Progenitor cell of endocrine pancreas (in vitro differentiated cells): ENCODE measurements around the gene DIAPH2. TPM values are rescaled to one million over a fixed set of nuclear protein-coding genes. Genes with fewer than 3 reads are reported as not detected.

Source experiments
- DNase-seq: peaks from one replicate; pipeline ENCODE4 v3.0.0; 2021; ENCODE audit warnings: low spot score; ENCODE audit not compliant: unreplicated experiment
- H3K27ac Mint-ChIP-seq: 2 replicates; pipeline ENCODE4 v1.8.0; 2021; ENCODE audit warnings: mild to moderate bottlenecking, moderate library complexity, mixed read lengths
- H3K27me3 Mint-ChIP-seq: 2 replicates; pipeline ENCODE4 v1.8.0; 2021; ENCODE audit warnings: mixed read lengths
- H3K36me3 Mint-ChIP-seq: 2 replicates; pipeline ENCODE4 v1.8.0; 2022; ENCODE audit warnings: mixed read lengths; ENCODE audit not compliant: insufficient read depth
- H3K4me1 Mint-ChIP-seq: 2 replicates; pipeline ENCODE4 v1.8.0; 2021; ENCODE audit warnings: low read depth, mixed read lengths
- H3K4me3 Mint-ChIP-seq: 2 replicates; pipeline ENCODE4 v1.8.0; 2021; ENCODE audit warnings: low read depth, mild to moderate bottlenecking, moderate library complexity, mixed read lengths
- H3K9me3 Mint-ChIP-seq: 2 replicates; pipeline ENCODE4 v1.8.0; 2021; ENCODE audit warnings: low read depth, mixed read lengths
- total RNA-seq: library from RNA; stranded (reverse); gene quantifications from 2 replicates; pipeline ENCODE4 v1.2.1, GENCODE V29; 2021
- TF ChIP-seq, protein P1 (sequence below): fragments of 200-600 bp; sonication (generic); IDR thresholded peaks from one replicate; pipeline ENCODE4 v1.5.0; 2021; ENCODE audit warnings: antibody characterized with exemption, mild to moderate bottlenecking; ENCODE audit not compliant: unreplicated experiment

Gene DIAPH2
- total RNA-seq, 1 donor from 2014 or later, result 29.7 TPM

DNA sequence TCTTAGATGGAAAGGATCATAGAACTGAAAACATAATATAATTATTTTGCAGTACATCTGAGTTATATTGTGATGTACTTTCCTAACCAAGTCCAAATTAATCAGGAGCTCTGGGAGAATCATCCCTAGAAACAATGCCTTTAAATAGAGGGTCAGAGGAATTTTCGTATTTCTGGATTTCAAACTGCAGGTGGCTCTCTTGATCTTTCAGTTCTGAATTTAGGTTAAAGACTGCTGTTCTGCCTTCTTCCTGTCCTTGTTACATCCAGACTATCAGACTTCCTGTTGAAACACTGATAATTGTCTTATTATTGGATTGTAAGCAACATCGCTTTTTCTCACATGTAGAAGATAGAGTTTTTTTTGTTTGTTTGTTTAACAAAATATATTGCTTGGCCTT, 341.8 kb downstream of the DIAPH2 start:
- H3K27ac Mint-ChIP-seq, result peak overlapping the region; percentile 73
- peaks cover 14% of the 10 kb centered on the region for H3K9me3 Mint-ChIP-seq
- peaks cover 10% of the 10 kb centered on the region for H3K4me1 Mint-ChIP-seq
- peaks cover 9% of the 10 kb centered on the region for H3K36me3 Mint-ChIP-seq
- H3K27me3 Mint-ChIP-seq, result no peaks in the 10 kb centered on the region
- TF ChIP-seq, protein P1, sequence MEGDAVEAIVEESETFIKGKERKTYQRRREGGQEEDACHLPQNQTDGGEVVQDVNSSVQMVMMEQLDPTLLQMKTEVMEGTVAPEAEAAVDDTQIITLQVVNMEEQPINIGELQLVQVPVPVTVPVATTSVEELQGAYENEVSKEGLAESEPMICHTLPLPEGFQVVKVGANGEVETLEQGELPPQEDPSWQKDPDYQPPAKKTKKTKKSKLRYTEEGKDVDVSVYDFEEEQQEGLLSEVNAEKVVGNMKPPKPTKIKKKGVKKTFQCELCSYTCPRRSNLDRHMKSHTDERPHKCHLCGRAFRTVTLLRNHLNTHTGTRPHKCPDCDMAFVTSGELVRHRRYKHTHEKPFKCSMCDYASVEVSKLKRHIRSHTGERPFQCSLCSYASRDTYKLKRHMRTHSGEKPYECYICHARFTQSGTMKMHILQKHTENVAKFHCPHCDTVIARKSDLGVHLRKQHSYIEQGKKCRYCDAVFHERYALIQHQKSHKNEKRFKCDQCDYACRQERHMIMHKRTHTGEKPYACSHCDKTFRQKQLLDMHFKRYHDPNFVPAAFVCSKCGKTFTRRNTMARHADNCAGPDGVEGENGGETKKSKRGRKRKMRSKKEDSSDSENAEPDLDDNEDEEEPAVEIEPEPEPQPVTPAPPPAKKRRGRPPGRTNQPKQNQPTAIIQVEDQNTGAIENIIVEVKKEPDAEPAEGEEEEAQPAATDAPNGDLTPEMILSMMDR, result peak; percentile 45
- H3K4me3 Mint-ChIP-seq, result no peak overlapping the region
- DNase-seq, result no peak

DNA sequence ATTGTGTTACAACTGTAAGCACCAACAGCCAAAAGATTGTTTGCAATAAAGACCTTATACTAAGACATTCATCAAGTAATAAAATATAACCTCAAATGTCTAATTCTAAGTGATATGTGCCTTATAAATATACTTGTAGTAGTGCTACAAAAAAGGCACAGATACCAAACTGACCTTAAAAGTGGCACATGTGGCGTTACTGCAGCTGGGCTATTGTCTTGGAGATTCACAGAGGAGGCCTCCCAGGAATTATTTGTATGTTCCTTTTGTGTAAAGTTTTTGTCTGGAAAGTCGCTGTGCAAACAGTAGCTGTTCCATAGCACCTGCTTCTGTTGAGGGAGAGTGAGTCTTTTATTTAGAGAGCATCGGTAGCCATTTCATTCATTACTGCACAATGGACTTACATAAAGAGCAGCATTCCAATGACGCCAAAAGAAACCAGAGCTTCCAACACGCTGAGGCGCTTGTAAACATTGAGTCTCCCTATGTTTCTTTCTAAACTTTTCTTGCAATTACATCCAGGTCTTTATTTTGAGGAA, 342.8 kb downstream of the DIAPH2 start:
- H3K27ac Mint-ChIP-seq, result peak overlapping the region; percentile 78
- DNase-seq, result no peak
- H3K4me3 Mint-ChIP-seq, result no peak overlapping the region
- no peaks in the 10 kb centered on the region for H3K27me3 Mint-ChIP-seq
- H3K36me3 Mint-ChIP-seq, result peaks cover 9% of the 10 kb centered on the region
- TF ChIP-seq, protein P1, result no peak
- peaks cover 10% of the 10 kb centered on the region for H3K4me1 Mint-ChIP-seq
- peaks cover 14% of the 10 kb centered on the region for H3K9me3 Mint-ChIP-seq

DNA sequence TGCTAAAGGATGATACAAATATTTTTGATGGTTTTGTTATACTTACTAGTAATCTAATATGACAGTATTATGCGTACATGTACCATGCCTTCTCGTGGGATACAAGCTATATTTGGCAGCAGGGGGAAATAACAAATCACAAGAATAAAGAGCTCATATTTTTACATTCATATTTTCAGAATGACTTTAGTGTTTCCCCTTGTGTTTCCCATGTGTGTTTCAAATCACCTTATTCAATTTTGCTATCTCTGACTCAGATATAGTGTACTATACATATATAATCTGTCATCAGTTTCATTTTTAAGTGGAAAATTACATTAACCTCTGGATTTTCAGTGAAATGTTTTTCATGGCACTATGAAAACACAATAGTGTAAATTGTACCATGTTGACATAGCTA, 345.8 kb downstream of the DIAPH2 start:
- TF ChIP-seq, protein P1, result no peak
- DNase-seq, result no peak
- no peak overlapping the region for H3K4me3 Mint-ChIP-seq
- H3K27me3 Mint-ChIP-seq, result no peaks in the 10 kb centered on the region
- no peak overlapping the region for H3K27ac Mint-ChIP-seq
- peaks cover 11% of the 10 kb centered on the region for H3K9me3 Mint-ChIP-seq
- H3K36me3 Mint-ChIP-seq, result peaks cover 8% of the 10 kb centered on the region
- peaks cover 10% of the 10 kb centered on the region for H3K4me1 Mint-ChIP-seq

DNA sequence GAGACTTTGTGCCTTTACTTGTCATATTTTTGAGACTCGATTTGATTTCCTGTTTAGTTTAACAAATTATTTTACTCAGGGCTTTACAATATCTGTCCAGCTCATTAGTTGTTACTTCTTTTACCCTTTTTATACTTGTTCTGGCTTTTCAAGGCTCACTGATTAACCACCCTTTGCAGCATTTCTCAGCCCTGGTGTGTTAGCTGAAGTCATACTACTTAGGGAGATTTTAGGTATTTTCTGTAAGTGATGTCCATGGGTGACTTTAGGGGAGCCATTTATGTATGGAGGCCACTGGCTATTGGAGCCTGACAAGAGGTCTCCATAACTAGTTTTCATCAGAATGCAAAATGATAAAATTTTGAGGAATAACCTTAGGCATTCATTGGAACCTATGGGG, 346.3 kb downstream of the DIAPH2 start:
- Mint-ChIP-seq H3K9me3 (peaks cover 8% of the 10 kb centered on the region), H3K36me3 (peaks cover 6% of the 10 kb centered on the region), H3K27ac (no peak overlapping the region), H3K4me3 (no peak overlapping the region), H3K4me1 (peaks cover 10% of the 10 kb centered on the region), H3K27me3 (no peaks in the 10 kb centered on the region)
- TF ChIP-seq, protein P1, result no peak
- DNase-seq, result no peak

DNA sequence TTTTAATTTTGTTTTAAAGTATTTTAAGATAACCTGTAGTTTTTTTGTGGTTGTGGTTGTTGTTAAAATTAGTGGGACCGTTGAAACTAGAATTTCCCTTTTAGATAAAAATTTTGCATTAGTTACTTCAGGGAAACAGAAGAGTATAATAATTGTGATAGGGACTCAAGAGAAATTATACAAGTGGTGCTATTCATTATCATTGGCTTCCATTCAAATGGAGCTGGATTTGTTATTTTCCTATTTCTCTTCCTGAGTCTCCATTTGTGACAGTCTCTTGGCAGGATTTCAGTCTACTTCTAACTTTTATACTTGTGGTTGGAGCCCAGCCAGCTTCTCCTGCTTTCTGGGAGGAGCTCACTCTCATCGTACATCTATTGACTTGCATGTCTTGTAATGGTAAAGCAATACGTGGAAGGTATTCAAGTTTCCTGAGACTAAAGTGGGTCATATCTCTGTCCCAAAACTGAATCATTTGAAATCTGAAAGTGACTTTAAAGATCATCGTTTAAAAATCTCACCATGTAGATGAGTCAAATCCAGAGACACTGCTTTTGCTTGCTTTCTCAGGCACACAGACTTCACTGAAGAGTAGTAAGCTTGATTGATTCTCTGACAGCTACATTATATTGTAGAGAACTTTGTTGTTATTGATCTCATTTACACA, 354.9 kb downstream of the DIAPH2 start:
- TF ChIP-seq, protein P1, result no peak

More for the DNA sequence above, 354.9 kb downstream of the DIAPH2 start:
- no peak for DNase-seq
- Mint-ChIP-seq H3K9me3 (peaks cover 5% of the 10 kb centered on the region), H3K27me3 (no peaks in the 10 kb centered on the region), H3K4me3 (no peak overlapping the region), H3K4me1 (no peaks in the 10 kb centered on the region), H3K27ac (no peak overlapping the region), H3K36me3 (peaks cover 4% of the 10 kb centered on the region)
